HepG2 (cell line): Measurements from ENCODE around the gene SLAIN2. TPM values are rescaled to one million over a fixed set of nuclear protein-coding genes. Genes with fewer than 3 reads are reported as not detected.

Experiments
- ARID3A ChIP-seq: IDR thresholded peaks from 2 replicates; pipeline ENCODE4 v1.6.1; 2012; ENCODE audit warnings: low read depth, low read length, improper control_type of control experiment
- ARID5B ChIP-seq: IDR thresholded peaks from 2 replicates; pipeline ENCODE4 v1.4.0; 2020; ENCODE audit warnings: mild to moderate bottlenecking, missing genetic modification reagents
- CEBPB ChIP-seq: IDR thresholded peaks from 2 replicates; pipeline ENCODE4 v1.6.1; 2011; ENCODE audit warnings: low read depth, low read length, improper control_type of control experiment, borderline replicate concordance
- CEBPG ChIP-seq: IDR thresholded peaks from 2 replicates; pipeline ENCODE4 v1.6.1; 2016
- FOXA1 ChIP-seq, 2 experiments: fragments of 450-650 bp in 1 of 2; sonication (generic) in 1 of 2; formaldehyde crosslinking in 1 of 2; IDR thresholded peaks; 2 replicates each; pipeline versions ENCODE4 v1.4.0 to v1.6.1; 2016 to 2020; ENCODE audit warnings: missing genetic modification reagents in 1 of 2
- GATAD2A ChIP-seq: IDR thresholded peaks from 2 replicates; pipeline ENCODE4 v1.6.1; 2016
- HNF4A ChIP-seq: sonication (generic); formaldehyde crosslinking; IDR thresholded peaks from 2 replicates; pipeline ENCODE4 v1.4.0; 2020; ENCODE audit warnings: missing genetic modification reagents
- HOMEZ ChIP-seq: IDR thresholded peaks from 2 replicates; pipeline ENCODE4 v1.6.1; 2016; ENCODE audit warnings: low read depth
- MBD4 ChIP-seq: IDR thresholded peaks from 2 replicates; pipeline ENCODE4 v1.6.1; 2012; ENCODE audit warnings: low read length, inconsistent platforms, borderline replicate concordance
- MTERF4 ChIP-seq: sonication (generic); formaldehyde crosslinking; IDR thresholded peaks from 2 replicates; pipeline ENCODE4 v1.8.0; 2023; ENCODE audit warnings: mild to moderate bottlenecking, missing genetic modification reagents
- RCOR2 ChIP-seq: IDR thresholded peaks from 2 replicates; pipeline ENCODE4 v1.6.1; 2016; ENCODE audit warnings: missing biosample characterization, missing genetic modification reagents
- SALL1 ChIP-seq: sonication (generic); formaldehyde crosslinking; IDR thresholded peaks from 2 replicates; pipeline ENCODE4 v1.8.0; 2022; ENCODE audit warnings: mild to moderate bottlenecking, missing genetic modification reagents
- ZBTB42 ChIP-seq: sonication (generic); formaldehyde crosslinking; IDR thresholded peaks from 2 replicates; pipeline ENCODE4 v1.5.0; 2020; ENCODE audit warnings: mild to moderate bottlenecking, missing genetic modification reagents
- ZIK1 ChIP-seq: sonication (generic); formaldehyde crosslinking; IDR thresholded peaks from 2 replicates; pipeline ENCODE4 v1.5.0; 2020; ENCODE audit warnings: mild to moderate bottlenecking, low read depth, missing genetic modification reagents, borderline replicate concordance
- ZMAT3 ChIP-seq: sonication (generic); formaldehyde crosslinking; conservative IDR thresholded peaks from 2 replicates; pipeline ENCODE4 v1.7.0; 2021; ENCODE audit warnings: missing genetic modification reagents
- ZMYM4 ChIP-seq: sonication (generic); formaldehyde crosslinking; IDR thresholded peaks from 2 replicates; pipeline ENCODE4 v1.8.1; 2023; ENCODE audit warnings: mild to moderate bottlenecking, missing genetic modification reagents
- ZNF143 ChIP-seq: sonication (generic); formaldehyde crosslinking; IDR thresholded peaks from 2 replicates; pipeline ENCODE4 v1.4.0; 2020; ENCODE audit warnings: missing genetic modification reagents
- ZNF234 ChIP-seq: sonication (generic); formaldehyde crosslinking; conservative IDR thresholded peaks from 2 replicates; pipeline ENCODE4 v1.5.1; 2020; ENCODE audit warnings: mild to moderate bottlenecking, missing genetic modification reagents
- ZNF660 ChIP-seq: sonication (generic); formaldehyde crosslinking; IDR thresholded peaks from 2 replicates; pipeline ENCODE4 v1.5.1; 2020; ENCODE audit warnings: mild to moderate bottlenecking, low read depth, missing genetic modification reagents, borderline replicate concordance
- ZSCAN9 ChIP-seq: IDR thresholded peaks from 2 replicates; pipeline ENCODE4 v1.6.1; 2016; ENCODE audit warnings: borderline replicate concordance
- polyA plus RNA-seq, 8 experiments: library from polyadenylated mRNA; depleted of rRNA in 3 of 8; stranded (reverse) in 7 of 8; unstranded in 1 of 8; fragments of >200 nt; fragmentation: Illumina TruSeq in 4 of 8; extraction: Trizol in 4 of 8; gene quantifications; 2 replicates each; pipeline versions ENCODE4 v1.2.1 to v1.2.3, GENCODE V29; 2011 to 2016; ENCODE audit warnings: low read depth in 4 of 8, missing spikeins in 1 of 8, mixed read lengths in 1 of 8; ENCODE audit not compliant: insufficient read depth in 1 of 8
- total RNA-seq, 5 experiments: library from RNA; depleted of rRNA; stranded (reverse); fragments of >200 nt; fragmentation: Illumina TruSeq; extraction: Trizol; gene quantifications; 2 replicates each; pipeline ENCODE4 v1.2.3, GENCODE V29; 2016; ENCODE audit warnings: low read depth in 1 of 5

The SLAIN2 gene
- total and polyA plus RNA-seq, 2 of the 13 experiments (the other 11 are each of a cell fraction or from before 2014, with no cell fraction given), result 20.7 to 22.5 TPM

GRCh38 chr4:48375651-48376304 lies 34.4 kb downstream of the SLAIN2 start (continued):
- TF ChIP-seq HOMEZ (CRISPR knock-in tag), result peak; percentile 46; the same call in 1 of the 2 replicates
- TF ChIP-seq ZSCAN9 (CRISPR knock-in tag), result no peak
- TF ChIP-seq ARID3A, result 0 out of 2 replicates have a peak, but pooled peaks have one; percentile 24
- no peak for TF ChIP-seq ZNF660 (CRISPR knock-in tag)
- 0 out of 2 replicates have a peak, but pooled peaks have one; percentile 34 for TF ChIP-seq GATAD2A (CRISPR knock-in tag)
- TF ChIP-seq ARID5B (CRISPR knock-in tag), result peak; percentile 41; the same call in 1 of the 2 replicates
- peak; percentile 48; the same call in 1 of the 2 replicates for TF ChIP-seq CEBPG (CRISPR knock-in tag)
- no peak for TF ChIP-seq MTERF4 (CRISPR knock-in tag)
- TF ChIP-seq MBD4, result no peak
- no peak for TF ChIP-seq FOXA1 (IDR thresholded peaks at IDR 0.05)
- peak; percentile 63; the same call in 1 of the 2 replicates for TF ChIP-seq FOXA1 (CRISPR knock-in tag; IDR thresholded peaks at IDR 0.05)
- no peak for TF ChIP-seq ZIK1 (CRISPR knock-in tag)
- peak; percentile 56; the same call in 1 of the 2 replicates for TF ChIP-seq SALL1 (CRISPR knock-in tag)
- no peak for TF ChIP-seq ZNF234 (CRISPR knock-in tag)
- TF ChIP-seq ZNF143 (CRISPR knock-in tag), result no peak
- TF ChIP-seq RCOR2 (CRISPR knock-in tag), result no peak
- TF ChIP-seq ZBTB42, result no peak
- 0 out of 2 replicates have a peak, but pooled peaks have one; percentile 22 for TF ChIP-seq ZMYM4 (CRISPR knock-in tag)
- TF ChIP-seq ZMAT3, result no peak
- TF ChIP-seq CEBPB, result 0 out of 2 replicates have a peak, but pooled peaks have one; percentile 21
- TF ChIP-seq HNF4A (CRISPR knock-in tag), result peak; percentile 78
